GM12873 (cell line): ENCODE results near the gene METTL22.
A peak's percentile ranks its signal among the peaks of the same experiment; 100 is the strongest.

Source experiments
- CTCF ChIP-seq: IDR thresholded peaks from 2 replicates; pipeline ENCODE4 v1.5.1; 2012; ENCODE audit warnings: low read depth, mild to moderate bottlenecking, moderate library complexity, low read length, control low read depth; ENCODE audit not compliant: insufficient read depth; ENCODE audit errors: missing control alignments

Gene METTL22

GRCh38 chr16:8639694-8640093 is 18.2 kb downstream of the METTL22 start:
- TF ChIP-seq CTCF = no peak

GRCh38 chr16:8641671-8642070 is 20.2 kb downstream of the METTL22 start:
- TF ChIP-seq CTCF = no peak

- TF ChIP-seq CTCF = no peak
Observed at GRCh38 chr16:8642146-8642545, 20.6 kb downstream of the METTL22 start.

- TF ChIP-seq CTCF = peak; percentile 34
Observed at GRCh38 chr16:8644211-8645140, 23.0 kb downstream of the METTL22 start.

- no peak for TF ChIP-seq CTCF
Observed at GRCh38 chr16:8645141-8645521, 23.6 kb downstream of the METTL22 start.

- no peak for TF ChIP-seq CTCF
Observed at GRCh38 chr16:8645831-8646230, 24.3 kb downstream of the METTL22 start.

GRCh38 chr16:8646326-8647053 is 25.0 kb downstream of the METTL22 start:
- TF ChIP-seq CTCF = no peak
